Loucy (cell line): ENCODE measurements around the gene RNF126.
"Not testable (repeated sequence)": the region's sequence is repeated elsewhere in the genome, so short reads cannot be mapped to it uniquely, and the experiment has no call there.

ENCODE experiments used
- CTCF ChIP-seq: fragments of 200-600 bp; sonication (generic); conservative IDR thresholded peaks from 2 replicates; pipeline ENCODE4 v1.5.1; 2014; ENCODE audit warnings: mild to moderate bottlenecking, antibody characterized with exemption, low read length
- EZH2phosphoT487 ChIP-seq: fragments of 200-600 bp; IDR thresholded peaks from 2 replicates; pipeline ENCODE4 v1.6.1; 2018; ENCODE audit warnings: antibody characterized with exemption, mild to moderate bottlenecking, moderate library complexity, borderline replicate concordance

- TF ChIP-seq CTCF, EZH2phosphoT487: not testable (repeated sequence)
Observed at GRCh38 chr19:603779-604178, 59.2 kb downstream of the RNF126 start.
